Measurements from ENCODE around the gene LIPI. TPM values are rescaled to one million over a fixed set of nuclear protein-coding genes. Genes with fewer than 3 reads are reported as not detected.

LIPI gene
- total and polyA plus RNA-seq, 7 donors: not detected

GRCh38 chr21:14080040-14080763, 130.6 kb downstream of the LIPI start:
- H3K9me3 ChIP-seq: no peaks in the 10 kb centered on the region

DNA sequence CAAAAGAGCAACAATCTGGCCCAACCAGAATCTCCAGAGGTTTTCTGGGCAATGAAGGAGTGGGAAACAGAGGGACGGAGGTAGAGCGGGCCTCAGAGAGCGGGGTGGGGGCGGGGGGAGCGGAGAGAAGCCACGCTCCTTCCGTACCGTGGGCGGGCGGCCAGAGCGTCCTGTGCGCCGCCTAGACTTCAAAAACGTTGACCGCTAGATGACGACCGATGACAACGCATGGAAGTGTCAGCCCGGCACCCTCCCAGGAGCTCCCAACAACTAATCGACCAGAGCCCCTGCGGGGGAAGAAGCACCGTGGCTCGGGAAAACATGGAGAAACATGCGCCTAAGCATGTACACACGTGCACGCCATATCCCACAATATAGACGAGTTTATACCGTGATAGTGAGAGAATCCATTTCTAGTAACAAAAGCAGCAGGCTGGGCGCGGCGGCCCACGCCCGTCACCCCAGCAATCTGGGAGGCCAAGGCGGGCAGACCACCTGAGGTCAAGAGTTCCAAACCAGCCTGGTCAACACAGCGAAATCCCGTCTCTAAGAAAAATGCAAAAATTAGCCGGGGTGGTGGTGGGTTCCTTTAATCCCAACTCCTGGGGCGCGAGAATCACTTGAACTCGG, 131.9 kb downstream of the LIPI start:
- TF ChIP-seq, protein P1, sequence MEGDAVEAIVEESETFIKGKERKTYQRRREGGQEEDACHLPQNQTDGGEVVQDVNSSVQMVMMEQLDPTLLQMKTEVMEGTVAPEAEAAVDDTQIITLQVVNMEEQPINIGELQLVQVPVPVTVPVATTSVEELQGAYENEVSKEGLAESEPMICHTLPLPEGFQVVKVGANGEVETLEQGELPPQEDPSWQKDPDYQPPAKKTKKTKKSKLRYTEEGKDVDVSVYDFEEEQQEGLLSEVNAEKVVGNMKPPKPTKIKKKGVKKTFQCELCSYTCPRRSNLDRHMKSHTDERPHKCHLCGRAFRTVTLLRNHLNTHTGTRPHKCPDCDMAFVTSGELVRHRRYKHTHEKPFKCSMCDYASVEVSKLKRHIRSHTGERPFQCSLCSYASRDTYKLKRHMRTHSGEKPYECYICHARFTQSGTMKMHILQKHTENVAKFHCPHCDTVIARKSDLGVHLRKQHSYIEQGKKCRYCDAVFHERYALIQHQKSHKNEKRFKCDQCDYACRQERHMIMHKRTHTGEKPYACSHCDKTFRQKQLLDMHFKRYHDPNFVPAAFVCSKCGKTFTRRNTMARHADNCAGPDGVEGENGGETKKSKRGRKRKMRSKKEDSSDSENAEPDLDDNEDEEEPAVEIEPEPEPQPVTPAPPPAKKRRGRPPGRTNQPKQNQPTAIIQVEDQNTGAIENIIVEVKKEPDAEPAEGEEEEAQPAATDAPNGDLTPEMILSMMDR (IDR thresholded peaks at IDR 0.05): no peak
- Histone ChIP-seq H3K27me3 (ENCODE audit: insufficient read depth in 3 of 3, low read length in 2 of 3) (no peaks in the 10 kb centered on the region), H3K9me3 (no peaks in the 10 kb centered on the region), H3K27ac (no peak overlapping the region), H3K4me3 (no peak overlapping the region), H3K4me1 (no peaks in the 10 kb centered on the region), H3K36me3 (ENCODE audit: insufficient read depth in 1 of 2, low read depth in 1 of 2) (no peaks in the 10 kb centered on the region)
- DNase-seq: no peak
- WGBS, 3 donors: 96 to 98% (median 98%) methylated on average over 40 of the region's 40 CpGs
- intact Hi-C loops (cut with DNase I): no loop called here
- no peak for ATAC-seq

More at GRCh38 chr21:14080040-14080763, 130.6 kb downstream of the LIPI start:
- TF ChIP-seq, protein P1 (IDR thresholded peaks at IDR 0.05): no peak
- DNase-seq: no peak
- Histone ChIP-seq H3K27ac (no peak overlapping the region), H3K4me3 (no peak overlapping the region), H3K27me3 (ENCODE audit: insufficient read depth in 3 of 3, low read length in 2 of 3) (no peaks in the 10 kb centered on the region), H3K36me3 (ENCODE audit: insufficient read depth in 1 of 2, low read depth in 1 of 2) (no peaks in the 10 kb centered on the region), H3K4me1 (no peaks in the 10 kb centered on the region)
- ATAC-seq: no peak
- 84 to 93% (median 90%) methylated on average over 26 of the region's 26 CpGs for WGBS, 3 donors
- intact Hi-C loops (cut with DNase I): no loop called here

GRCh38 chr21:14076143-14076806, 134.5 kb downstream of the LIPI start:
- no peak overlapping the region for H3K27ac ChIP-seq
- no peak overlapping the region for H3K4me3 ChIP-seq
- TF ChIP-seq, protein P1 (IDR thresholded peaks at IDR 0.05): no peak
- H3K36me3 ChIP-seq (ENCODE audit: insufficient read depth in 1 of 2, low read depth in 1 of 2): no peaks in the 10 kb centered on the region
- no peaks in the 10 kb centered on the region for H3K9me3 ChIP-seq
- H3K27me3 ChIP-seq (ENCODE audit: insufficient read depth in 3 of 3, low read length in 2 of 3): no peaks in the 10 kb centered on the region
- intact Hi-C loops (cut with DNase I): no loop called here
- no peak for ATAC-seq
- no peaks in the 10 kb centered on the region for H3K4me1 ChIP-seq
- WGBS, 3 donors: 91 to 97% (median 92%) methylated on average over 31 to 32 of the region's 32 CpGs
- DNase-seq: no peak

GRCh38 chr21:14075346-14076142, 135.2 kb downstream of the LIPI start:
- H3K9me3 ChIP-seq: no peaks in the 10 kb centered on the region
- H3K27me3 ChIP-seq (ENCODE audit: insufficient read depth in 3 of 3, low read length in 2 of 3): no peaks in the 10 kb centered on the region
- no peaks in the 10 kb centered on the region for H3K36me3 ChIP-seq (ENCODE audit: insufficient read depth in 1 of 2, low read depth in 1 of 2)
- H3K4me3 ChIP-seq: no peak overlapping the region
- ATAC-seq (no peak), DNase-seq (no peak)
- H3K4me1 ChIP-seq: no peaks in the 10 kb centered on the region
- 94 to 99% (median 97%) methylated on average over 32 of the region's 32 CpGs for WGBS, 3 donors
- intact Hi-C loops (cut with DNase I): no loop called here
- TF ChIP-seq, protein P1 (IDR thresholded peaks at IDR 0.05): no peak
- no peak overlapping the region for H3K27ac ChIP-seq

All from psoas muscle (tissue), 8 donors.